ENCODE data around the gene AJAP1.

Gene AJAP1

GRCh38 chr1:4689271-4689935 is 35.0 kb downstream of the AJAP1 start:
- Histone ChIP-seq H3K9me3 (ENCODE audit: control insufficient read depth, insufficient read depth, low read depth, low read length) (no peaks in the 10 kb centered on the region), H3K4me1 (ENCODE audit: control insufficient read depth, insufficient read depth, low read length) (no peaks in the 10 kb centered on the region), H3K27ac (ENCODE audit: extremely low read depth, low read depth, low read length) (no peak overlapping the region), H3K36me3 (ENCODE audit: control insufficient read depth in 2 of 2, insufficient read depth in 1 of 2, low read length in 2 of 2) (no peaks in the 10 kb centered on the region), H3K4me3 (ENCODE audit: low read depth, low read length) (no peak overlapping the region)
- ChIA-PET POLR2A (no interaction called here), CTCF (no interaction called here)
- TF ChIP-seq ZNF555 (tag by site-specific recombination; conservative IDR thresholded peaks at IDR 0.05) (no peak), ZNF184 (tag by site-specific recombination; IDR thresholded peaks at IDR 0.05) (no peak), ZNF629 (tag by site-specific recombination; IDR thresholded peaks at IDR 0.05) (no peak), ZNF776 (tag by site-specific recombination; IDR thresholded peaks at IDR 0.05; ENCODE audit: borderline replicate concordance) (no peak), ZNF585B (tag by site-specific recombination; IDR thresholded peaks at IDR 0.05) (no peak), ZNF23 (tag by site-specific recombination; IDR thresholded peaks at IDR 0.05; ENCODE audit: borderline replicate concordance) (no peak), ZNF292 (tag by site-specific recombination; IDR thresholded peaks at IDR 0.05; ENCODE audit: borderline replicate concordance, low read depth) (no peak), ZNF138 (tag by site-specific recombination; IDR thresholded peaks at IDR 0.05; ENCODE audit: borderline replicate concordance) (no peak), FEZF1 (tag by site-specific recombination; IDR thresholded peaks at IDR 0.05) (no peak), ZNF449 (tag by site-specific recombination; IDR thresholded peaks at IDR 0.05) (no peak), ZNF548 (tag by site-specific recombination; IDR thresholded peaks at IDR 0.05) (no peak), ZNF654 (tag by site-specific recombination; IDR thresholded peaks at IDR 0.05; ENCODE audit: low read depth) (no peak), ZNF626 (tag by site-specific recombination; IDR thresholded peaks at IDR 0.05) (no peak), HOXD13 (CRISPR knock-in tag; IDR thresholded peaks at IDR 0.05; ENCODE audit: borderline replicate concordance) (no peak), ZNF701 (tag by site-specific recombination; IDR thresholded peaks at IDR 0.05) (no peak), ZNF280C (tag by site-specific recombination; IDR thresholded peaks at IDR 0.05) (no peak), WT1 (tag by site-specific recombination; IDR thresholded peaks at IDR 0.05) (no peak), PATZ1 (tag by site-specific recombination; IDR thresholded peaks at IDR 0.05) (no peak)

GRCh38 chr1:4689941-4690635 is 35.7 kb downstream of the AJAP1 start:
- Histone ChIP-seq H3K36me3 (ENCODE audit: control insufficient read depth in 2 of 2, insufficient read depth in 1 of 2, low read length in 2 of 2) (no peaks in the 10 kb centered on the region), H3K27ac (ENCODE audit: extremely low read depth, low read depth, low read length) (no peak overlapping the region), H3K9me3 (ENCODE audit: control insufficient read depth, insufficient read depth, low read depth, low read length) (no peaks in the 10 kb centered on the region), H3K4me1 (ENCODE audit: control insufficient read depth, insufficient read depth, low read length) (no peaks in the 10 kb centered on the region), H3K4me3 (ENCODE audit: low read depth, low read length) (no peak overlapping the region)
- ChIA-PET POLR2A (no interaction called here), CTCF (no interaction called here)
- no peak for TF ChIP-seq GLI2 (tag by site-specific recombination; IDR thresholded peaks at IDR 0.05; ENCODE audit: borderline replicate concordance, low read depth)
- TF ChIP-seq KLF7 (tag by site-specific recombination; IDR thresholded peaks at IDR 0.05; ENCODE audit: borderline replicate concordance): no peak
- TF ChIP-seq ZNF513 (tag by site-specific recombination; IDR thresholded peaks at IDR 0.05): no peak
- TF ChIP-seq ZNF639 (tag by site-specific recombination; IDR thresholded peaks at IDR 0.05): no peak
- no peak for TF ChIP-seq ZNF221 (tag by site-specific recombination; IDR thresholded peaks at IDR 0.05; ENCODE audit: borderline replicate concordance)
- no peak for TF ChIP-seq ZSCAN30 (tag by site-specific recombination; IDR thresholded peaks at IDR 0.05)
- TF ChIP-seq ZNF48 (tag by site-specific recombination; IDR thresholded peaks at IDR 0.05): no peak
- TF ChIP-seq ZNF555 (tag by site-specific recombination; conservative IDR thresholded peaks at IDR 0.05): no peak
